GM12872 (cell line): ENCODE measurements around the gene APOE.

Source experiments
- TF ChIP-seq, protein P1 (sequence below): IDR thresholded peaks from 3 replicates; pipeline ENCODE4 v1.5.1; 2011; ENCODE audit warnings: low read depth, mild to moderate bottlenecking, low read length, moderate library complexity; ENCODE audit not compliant: insufficient read depth

Gene APOE

DNA sequence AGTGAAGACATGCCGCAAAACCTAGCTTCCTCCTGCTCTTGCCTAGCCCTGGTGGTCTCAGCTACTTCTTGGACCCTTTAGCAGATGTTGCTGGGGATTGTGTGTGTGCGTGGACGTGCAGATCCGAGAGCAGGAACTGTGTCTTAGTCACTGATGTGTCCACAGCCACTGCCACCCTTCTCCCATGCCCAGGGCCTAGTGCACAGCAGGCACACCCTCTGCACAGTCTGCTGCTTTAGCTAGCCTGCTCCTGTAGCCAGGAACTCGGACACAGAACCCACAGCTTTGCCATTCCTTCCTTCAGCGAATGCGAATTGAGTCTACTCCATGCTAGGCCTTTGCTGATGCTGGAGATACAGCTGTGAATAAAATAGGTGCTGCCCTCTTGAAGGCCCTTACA is 51.9 kb downstream of the APOE start:
- TF ChIP-seq, protein P1, sequence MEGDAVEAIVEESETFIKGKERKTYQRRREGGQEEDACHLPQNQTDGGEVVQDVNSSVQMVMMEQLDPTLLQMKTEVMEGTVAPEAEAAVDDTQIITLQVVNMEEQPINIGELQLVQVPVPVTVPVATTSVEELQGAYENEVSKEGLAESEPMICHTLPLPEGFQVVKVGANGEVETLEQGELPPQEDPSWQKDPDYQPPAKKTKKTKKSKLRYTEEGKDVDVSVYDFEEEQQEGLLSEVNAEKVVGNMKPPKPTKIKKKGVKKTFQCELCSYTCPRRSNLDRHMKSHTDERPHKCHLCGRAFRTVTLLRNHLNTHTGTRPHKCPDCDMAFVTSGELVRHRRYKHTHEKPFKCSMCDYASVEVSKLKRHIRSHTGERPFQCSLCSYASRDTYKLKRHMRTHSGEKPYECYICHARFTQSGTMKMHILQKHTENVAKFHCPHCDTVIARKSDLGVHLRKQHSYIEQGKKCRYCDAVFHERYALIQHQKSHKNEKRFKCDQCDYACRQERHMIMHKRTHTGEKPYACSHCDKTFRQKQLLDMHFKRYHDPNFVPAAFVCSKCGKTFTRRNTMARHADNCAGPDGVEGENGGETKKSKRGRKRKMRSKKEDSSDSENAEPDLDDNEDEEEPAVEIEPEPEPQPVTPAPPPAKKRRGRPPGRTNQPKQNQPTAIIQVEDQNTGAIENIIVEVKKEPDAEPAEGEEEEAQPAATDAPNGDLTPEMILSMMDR, result no peak

DNA sequence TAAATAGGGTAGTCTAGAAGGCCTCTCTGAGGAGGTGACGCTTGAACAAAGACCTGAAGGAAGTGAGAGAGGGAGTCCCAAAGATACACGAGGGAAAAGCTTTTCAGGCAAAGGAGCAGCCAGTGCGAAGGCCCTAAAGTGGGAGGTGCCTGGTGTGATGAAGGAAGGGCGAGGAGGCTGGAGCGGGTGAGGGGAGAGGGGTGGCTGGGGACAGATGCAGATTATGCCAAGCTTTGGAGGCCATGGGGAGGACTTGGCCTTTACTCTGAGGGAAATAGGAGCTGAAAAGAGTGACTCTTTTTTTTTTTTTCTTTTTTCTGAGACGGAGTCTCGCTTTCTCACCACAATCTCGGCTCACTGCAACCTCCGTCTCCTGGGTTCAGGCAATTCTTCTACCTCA is 52.5 kb downstream of the APOE start:
- TF ChIP-seq, protein P1, result no peak
